BLaER1 treated with 17β-estradiol and CSF1 and Interleukin-3, amounts not matched to agents 10 nM and 100 nM (cell line): Measurements from ENCODE around the gene RALGAPB.
A peak's percentile ranks its signal among the peaks of the same experiment; 100 is the strongest.
"Not testable (repeated sequence)": the region's sequence is repeated elsewhere in the genome, so short reads cannot be mapped to it uniquely, and the experiment has no call there.

Experiments used
- H3K27ac ChIP-seq, 11 experiments: shearing (Covaris generic); formaldehyde crosslinking; 2 replicates each; pipeline ENCODE4 v1.8.1; 2022
- H3K27me3 ChIP-seq, 11 experiments: shearing (Covaris generic); formaldehyde crosslinking; 2 replicates each; pipeline ENCODE4 v1.8.1; 2022
- H3K36me3 ChIP-seq, 11 experiments: shearing (Covaris generic); formaldehyde crosslinking; 2 replicates each; pipeline ENCODE4 v1.8.1; 2022
- H3K4me1 ChIP-seq, 10 experiments: shearing (Covaris generic); formaldehyde crosslinking; 2 replicates each; pipeline ENCODE4 v1.8.1; 2022
- H3K4me2 ChIP-seq, 11 experiments: shearing (Covaris generic); formaldehyde crosslinking; 2 replicates each; pipeline ENCODE4 v1.8.1; 2022
- H3K4me3 ChIP-seq, 10 experiments: shearing (Covaris generic); formaldehyde crosslinking; 2 replicates each; pipeline ENCODE4 v1.8.1; 2022
- H3K9ac ChIP-seq, 11 experiments: shearing (Covaris generic); formaldehyde crosslinking; 2 replicates each; pipeline ENCODE4 v1.8.1; 2022
- H3K9me3 ChIP-seq, 11 experiments: shearing (Covaris generic); formaldehyde crosslinking; replicated peaks in 1 of 11; 2 replicates each; pipeline ENCODE4 v1.8.1; 2022
- H4K20me1 ChIP-seq, 11 experiments: shearing (Covaris generic); formaldehyde crosslinking; 2 replicates each; pipeline ENCODE4 v1.8.1; 2022
- Cebpa-rat ChIP-seq, 11 experiments: shearing (Covaris generic); IDR thresholded peaks; 2 replicates each; pipeline ENCODE4 v1.8.1; 2022

Gene RALGAPB

GRCh38 chr20:38430679-38431325 is 41.8 kb upstream of the RALGAPB start:
- Histone ChIP-seq H3K4me1 (peaks cover 34 to 82% (median 62%) of the 10 kb centered on the region in 10 experiments), H3K9ac (peak overlapping the region in 5 of 11 experiments; percentile 0 to 18 (median 13); a peak in 7 of 22 replicates), H3K4me3 (peak overlapping the region in 2 of 10 experiments; percentile 89 to 94; a peak in 4 of 20 replicates), H3K27me3 (no peaks in the 10 kb centered on the region), H3K4me2 (peak overlapping the region; percentile 88 to 99 (median 97); a peak in 20 of 22 replicates), H3K9me3 (peaks cover 0 to 14% (median 3%) of the 10 kb centered on the region in 11 experiments; a peak in 5 of 22 replicates), H3K36me3 (peaks cover 81 to 90% (median 87%) of the 10 kb centered on the region in 11 experiments), H4K20me1 (peaks cover 83 to 90% (median 87%) of the 10 kb centered on the region in 11 experiments), H3K27ac (no peak overlapping the region)
- no peak for TF ChIP-seq Cebpa-rat (IDR thresholded peaks at IDR 0.05)

GRCh38 chr20:38432292-38432691 is 40.4 kb upstream of the RALGAPB start:
- Histone ChIP-seq H3K9ac (peak overlapping the region in 6 of 11 experiments; percentile 2 to 99 (median 28); a peak in 6 of 22 replicates), H3K36me3 (peaks cover 66 to 75% (median 72%) of the 10 kb centered on the region in 11 experiments), H3K4me3 (peak overlapping the region in 8 of 10 experiments; percentile 79 to 99 (median 90); a peak in 15 of 20 replicates), H3K27me3 (no peaks in the 10 kb centered on the region), H3K4me1 (peaks cover 33 to 67% (median 48%) of the 10 kb centered on the region in 10 experiments), H3K27ac (no peak overlapping the region), H3K4me2 (peak overlapping the region; percentile 88 to 99 (median 97)), H3K9me3 (peaks cover 0 to 14% (median 5%) of the 10 kb centered on the region in 11 experiments; a peak in 5 of 22 replicates), H4K20me1 (peaks cover 68 to 75% (median 72%) of the 10 kb centered on the region in 11 experiments)
- no peak for TF ChIP-seq Cebpa-rat (IDR thresholded peaks at IDR 0.05)

GRCh38 chr20:38432870-38433269 is 39.8 kb upstream of the RALGAPB start:
- peak overlapping the region; percentile 88 to 99 (median 97) for H3K4me2 ChIP-seq

GRCh38 chr20:38433304-38433972 is 39.2 kb upstream of the RALGAPB start:
- H3K36me3 ChIP-seq, result peaks cover 54 to 63% (median 60%) of the 10 kb centered on the region in 11 experiments
- peak overlapping the region; percentile 70 to 99 (median 88) for H3K4me3 ChIP-seq
- H4K20me1 ChIP-seq, result peaks cover 57 to 63% (median 61%) of the 10 kb centered on the region in 11 experiments
- no peak for TF ChIP-seq Cebpa-rat (IDR thresholded peaks at IDR 0.05)
- H3K4me2 ChIP-seq, result peak overlapping the region; percentile 88 to 99 (median 97)
- peaks cover 33 to 56% (median 42%) of the 10 kb centered on the region in 10 experiments for H3K4me1 ChIP-seq
- peaks cover 0 to 14% (median 5%) of the 10 kb centered on the region in 11 experiments; a peak in 5 of 22 replicates for H3K9me3 ChIP-seq
- peak overlapping the region; percentile 87 to 99 (median 97) for H3K9ac ChIP-seq
- no peaks in the 10 kb centered on the region for H3K27me3 ChIP-seq
- peak overlapping the region; percentile 77 to 99 (median 95); a peak in 21 of 22 replicates for H3K27ac ChIP-seq

More at GRCh38 chr20:38432870-38433269, 39.8 kb upstream of the RALGAPB start:
- H3K36me3 ChIP-seq, result peaks cover 60 to 69% (median 66%) of the 10 kb centered on the region in 11 experiments
- peak overlapping the region; percentile 87 to 99 (median 97); a peak in 17 of 22 replicates for H3K9ac ChIP-seq
- peaks cover 63 to 69% (median 67%) of the 10 kb centered on the region in 11 experiments for H4K20me1 ChIP-seq
- H3K4me3 ChIP-seq, result peak overlapping the region in 9 of 10 experiments; percentile 79 to 99 (median 89); a peak in 17 of 20 replicates
- H3K27ac ChIP-seq, result 0 out of 22 replicates have a peak overlapping the region, but pooled peaks of 1 of the 11 experiments have one; percentile 88
- peaks cover 33 to 62% (median 43%) of the 10 kb centered on the region in 10 experiments for H3K4me1 ChIP-seq
- not testable (repeated sequence) for H3K27me3 ChIP-seq
- H3K9me3 ChIP-seq, result peaks cover 0 to 14% (median 5%) of the 10 kb centered on the region in 11 experiments; a peak in 5 of 22 replicates

GRCh38 chr20:38434301-38434741 is 38.3 kb upstream of the RALGAPB start:
- Histone ChIP-seq H3K4me3 (peak overlapping the region; percentile 70 to 99 (median 88)), H3K27ac (peak overlapping the region; percentile 77 to 99 (median 95)), H3K9ac (peak overlapping the region; percentile 87 to 99 (median 97)), H3K4me1 (peaks cover 33 to 47% (median 39%) of the 10 kb centered on the region in 10 experiments), H4K20me1 (peaks cover 48 to 54% (median 52%) of the 10 kb centered on the region in 11 experiments), H3K36me3 (peaks cover 45 to 55% (median 51%) of the 10 kb centered on the region in 11 experiments), H3K9me3 (peaks cover 0 to 14% (median 5%) of the 10 kb centered on the region in 11 experiments; a peak in 5 of 22 replicates), H3K4me2 (peak overlapping the region; percentile 88 to 99 (median 97)), H3K27me3 (no peaks in the 10 kb centered on the region)
- TF ChIP-seq Cebpa-rat (IDR thresholded peaks at IDR 0.05), result no peak

- no peak for TF ChIP-seq Cebpa-rat (IDR thresholded peaks at IDR 0.05)
- Histone ChIP-seq H4K20me1 (peaks cover 42 to 48% (median 46%) of the 10 kb centered on the region in 11 experiments), H3K27me3 (no peaks in the 10 kb centered on the region), H3K36me3 (peaks cover 39 to 48% (median 45%) of the 10 kb centered on the region in 11 experiments), H3K4me3 (peak within 1 kb of the TSS; percentile 70 to 99 (median 88)), H3K27ac (peak within 1 kb of the TSS; percentile 77 to 99 (median 95)), H3K4me1 (peaks cover 33 to 42% (median 36%) of the 10 kb centered on the region in 10 experiments), H3K4me2 (peak within 1 kb of the TSS; percentile 88 to 99 (median 97)), H3K9ac (peak within 1 kb of the TSS; percentile 87 to 99 (median 97)), H3K9me3 (peaks cover 0 to 14% (median 5%) of the 10 kb centered on the region in 11 experiments; a peak in 5 of 22 replicates)
These were observed 37.7 kb upstream of the RALGAPB start, which contains the start of gene SNHG17 for GRCh38 chr20:38434770-38435554. SNHG17 (minus strand) TSS chr20:38435328.

GRCh38 chr20:38435555-38435939 is 37.1 kb upstream of the RALGAPB start:
- TF ChIP-seq Cebpa-rat (IDR thresholded peaks at IDR 0.05), result no peak
- Histone ChIP-seq H3K36me3 (peaks cover 33 to 42% (median 39%) of the 10 kb centered on the region in 11 experiments), H3K27ac (peak overlapping the region in 1 of 11 experiments; percentile 98; a peak in 2 of 22 replicates), H4K20me1 (peaks cover 36 to 42% (median 40%) of the 10 kb centered on the region in 11 experiments), H3K4me3 (peak overlapping the region in 3 of 10 experiments; percentile 81 to 90 (median 89); a peak in 5 of 20 replicates), H3K4me1 (peaks cover 35 to 45% (median 38%) of the 10 kb centered on the region in 10 experiments), H3K9me3 (peaks cover 0 to 14% (median 5%) of the 10 kb centered on the region in 11 experiments; a peak in 5 of 22 replicates), H3K27me3 (no peaks in the 10 kb centered on the region), H3K4me2 (no peak overlapping the region), H3K9ac (no peak overlapping the region; a peak in 1 of 22 replicates)
